Esophagus muscularis mucosa (tissue), 3 donors: ENCODE data around the gene USP46.
A peak's percentile ranks its signal among the peaks of the same experiment; 100 is the strongest.

Source experiments
- CTCF ChIP-seq, 3 experiments: fragments of 200-600 bp in 2 of 3; fragments of 450-650 bp in 1 of 3; sonication (generic) in 2 of 3; IDR thresholded peaks; one replicate each; pipeline ENCODE4 v1.5.1; 2017 to 2019; ENCODE audit warnings: antibody characterized with exemption in 3 of 3, mild to moderate bottlenecking in 2 of 3, moderate library complexity in 1 of 3
- POLR2A ChIP-seq: fragments of 450-650 bp; IDR thresholded peaks from one replicate; pipeline ENCODE4 v1.6.1; 2017; ENCODE audit warnings: antibody characterized with exemption, moderate library complexity, mild to moderate bottlenecking, low read depth
- POLR2AphosphoS5 ChIP-seq, 2 donors: sonication (generic); formaldehyde crosslinking; IDR thresholded peaks; one replicate each; pipeline ENCODE4 v1.6.1; 2017; ENCODE audit warnings: antibody characterized with exemption in 2 of 2

DNA sequence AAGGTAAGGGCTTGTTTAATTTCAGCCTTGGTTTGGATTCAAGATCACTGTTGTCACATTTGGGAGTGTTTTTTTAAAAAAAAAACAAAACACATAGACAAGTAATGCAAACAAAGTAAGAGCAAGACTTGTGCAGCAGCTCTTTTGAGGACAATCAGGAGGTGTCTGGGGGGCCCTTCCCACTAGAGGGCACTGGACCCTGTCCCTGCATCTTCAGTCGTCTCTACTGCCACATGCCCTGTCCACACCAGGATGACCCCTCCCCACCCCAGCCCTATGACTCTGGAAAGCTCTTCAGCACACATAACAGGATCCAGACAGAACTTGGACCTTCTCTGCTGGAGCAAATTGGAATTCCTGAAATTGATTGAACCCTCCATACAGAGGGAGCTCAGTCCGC lies 71.0 kb downstream of the USP46 start:
- TF ChIP-seq CTCF (IDR thresholded peaks at IDR 0.05): peak; percentile 26 to 51 (median 43)
- no peak for TF ChIP-seq POLR2AphosphoS5 (IDR thresholded peaks at IDR 0.05)
- TF ChIP-seq POLR2A: no peak
